ENCODE results near the gene WDFY3. TPM values are rescaled to one million over a fixed set of nuclear protein-coding genes. Genes with fewer than 3 reads are reported as not detected.
A peak's percentile ranks its signal among the peaks of the same experiment; 100 is the strongest.

The WDFY3 gene
- total RNA-seq, 1 experiment from 2014 or later = 42.7 TPM

GRCh38 chr4:84699001-84699671 lies 267.4 kb downstream of the WDFY3 start:
- H3K27me3 Mint-ChIP-seq (ENCODE audit: insufficient read depth, unreplicated experiment) = no peaks in the 10 kb centered on the region
- no peaks in the 10 kb centered on the region for H3K27me3 ChIP-seq (replicated peaks; ENCODE audit: control insufficient read depth, insufficient read depth, low read length)
- peaks cover 7% of the 10 kb centered on the region for H3K4me1 Mint-ChIP-seq (ENCODE audit: low read depth, unreplicated experiment)
- TF ChIP-seq, protein P1, sequence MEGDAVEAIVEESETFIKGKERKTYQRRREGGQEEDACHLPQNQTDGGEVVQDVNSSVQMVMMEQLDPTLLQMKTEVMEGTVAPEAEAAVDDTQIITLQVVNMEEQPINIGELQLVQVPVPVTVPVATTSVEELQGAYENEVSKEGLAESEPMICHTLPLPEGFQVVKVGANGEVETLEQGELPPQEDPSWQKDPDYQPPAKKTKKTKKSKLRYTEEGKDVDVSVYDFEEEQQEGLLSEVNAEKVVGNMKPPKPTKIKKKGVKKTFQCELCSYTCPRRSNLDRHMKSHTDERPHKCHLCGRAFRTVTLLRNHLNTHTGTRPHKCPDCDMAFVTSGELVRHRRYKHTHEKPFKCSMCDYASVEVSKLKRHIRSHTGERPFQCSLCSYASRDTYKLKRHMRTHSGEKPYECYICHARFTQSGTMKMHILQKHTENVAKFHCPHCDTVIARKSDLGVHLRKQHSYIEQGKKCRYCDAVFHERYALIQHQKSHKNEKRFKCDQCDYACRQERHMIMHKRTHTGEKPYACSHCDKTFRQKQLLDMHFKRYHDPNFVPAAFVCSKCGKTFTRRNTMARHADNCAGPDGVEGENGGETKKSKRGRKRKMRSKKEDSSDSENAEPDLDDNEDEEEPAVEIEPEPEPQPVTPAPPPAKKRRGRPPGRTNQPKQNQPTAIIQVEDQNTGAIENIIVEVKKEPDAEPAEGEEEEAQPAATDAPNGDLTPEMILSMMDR (IDR thresholded peaks at IDR 0.05; ENCODE audit: insufficient read depth in 1 of 2, low read depth in 1 of 2, low read length in 1 of 2, severe bottlenecking in 1 of 2, unreplicated experiment in 1 of 2) = no peak
- H3K36me3 Mint-ChIP-seq (ENCODE audit: insufficient read depth, unreplicated experiment) = peaks cover 12% of the 10 kb centered on the region
- DNase-seq = peak in 1 of 2 experiments; percentile 27
- H3K9me3 ChIP-seq = no peaks in the 10 kb centered on the region
- intact Hi-C loops (cut with micrococcal nuclease; ENCODE audit: unreplicated experiment) = loop anchor here (5.0 kb wide), 1 partner anchor 117 kb away; the partner anchor contains the start of gene CDS1
- POLR2A ChIA-PET = interaction anchor here (0.6 kb wide), 1 partner anchor 108 kb away, joined by 3 read pairs; no protein-coding TSS in a partner anchor
- no peak overlapping the region for H3K4me3 ChIP-seq (ENCODE audit: low read depth, low read length)
- peaks cover 9% of the 10 kb centered on the region for H3K4me1 ChIP-seq
- no peak overlapping the region for H3K27ac Mint-ChIP-seq (ENCODE audit: unreplicated experiment)
- H3K36me3 ChIP-seq (ENCODE audit: control insufficient read depth, insufficient read depth, low read length) = peaks cover 3% of the 10 kb centered on the region; the same call in 1 of the 2 replicates
- no TSS peak for BruUV-seq (replicated peaks)
- no peak overlapping the region for H3K4me3 Mint-ChIP-seq (ENCODE audit: unreplicated experiment)
- H3K9me3 Mint-ChIP-seq (ENCODE audit: unreplicated experiment) = no peaks in the 10 kb centered on the region
- CTCF ChIA-PET = interaction anchor here (0.7 to 1.4 kb wide), 2 partner anchors 106 to 121 kb away, joined by 4 to 5 read pairs; no protein-coding TSS in a partner anchor

DNA sequence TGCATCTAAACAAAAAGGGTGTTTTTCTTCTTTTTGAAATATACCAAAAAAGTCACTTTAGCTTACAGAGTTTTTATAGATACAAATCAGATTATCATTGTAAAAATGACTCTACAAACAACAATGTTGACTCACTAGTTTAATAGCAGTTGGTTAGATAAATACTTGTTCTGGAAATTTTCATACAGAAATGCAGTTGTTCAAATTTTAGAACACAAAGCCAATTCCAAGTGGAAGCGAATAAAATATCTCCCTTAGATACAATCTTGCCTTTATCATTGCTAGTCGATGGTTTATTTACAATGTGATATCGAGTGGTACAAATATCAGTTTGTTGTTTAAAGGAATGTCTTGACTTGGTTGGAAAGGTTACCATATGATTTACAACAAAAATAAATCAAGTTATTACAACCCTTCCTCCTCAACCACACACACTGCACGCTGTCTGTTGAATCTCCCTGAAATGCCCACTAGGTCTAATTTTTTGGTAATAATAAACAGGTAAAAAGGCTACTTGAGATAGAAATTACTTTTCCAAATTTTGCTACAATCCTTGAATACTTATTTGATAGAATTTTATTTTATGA lies 268.8 kb downstream of the WDFY3 start:
- peaks cover 6% of the 10 kb centered on the region for H3K36me3 Mint-ChIP-seq (ENCODE audit: insufficient read depth, unreplicated experiment)
- H3K27me3 ChIP-seq (replicated peaks; ENCODE audit: control insufficient read depth, insufficient read depth, low read length) = no peaks in the 10 kb centered on the region
- H3K4me3 ChIP-seq (ENCODE audit: low read depth, low read length) = no peak overlapping the region
- H3K9me3 Mint-ChIP-seq (ENCODE audit: unreplicated experiment) = no peaks in the 10 kb centered on the region
- no peaks in the 10 kb centered on the region for H3K9me3 ChIP-seq
- no peak overlapping the region for H3K4me3 Mint-ChIP-seq (ENCODE audit: unreplicated experiment)
- ChIA-PET CTCF (no interaction called here), POLR2A (no interaction called here)
- no peak for DNase-seq
- peaks cover 1% of the 10 kb centered on the region; the same call in 1 of the 2 replicates for H3K36me3 ChIP-seq (ENCODE audit: control insufficient read depth, insufficient read depth, low read length)
- H3K27ac Mint-ChIP-seq (ENCODE audit: unreplicated experiment) = no peak overlapping the region
- H3K4me1 Mint-ChIP-seq (ENCODE audit: low read depth, unreplicated experiment) = peaks cover 7% of the 10 kb centered on the region
- TF ChIP-seq, protein P1 (IDR thresholded peaks at IDR 0.05; ENCODE audit: insufficient read depth in 1 of 2, low read depth in 1 of 2, low read length in 1 of 2, severe bottlenecking in 1 of 2, unreplicated experiment in 1 of 2) = no peak
- H3K4me1 ChIP-seq = peaks cover 9% of the 10 kb centered on the region
- H3K27me3 Mint-ChIP-seq (ENCODE audit: insufficient read depth, unreplicated experiment) = no peaks in the 10 kb centered on the region
- intact Hi-C loops (cut with micrococcal nuclease; ENCODE audit: unreplicated experiment) = loop anchor here (5.0 kb wide), 1 partner anchor 115 kb away; the partner anchor contains the start of gene CDS1
- no TSS peak for BruUV-seq (replicated peaks)

- no peaks in the 10 kb centered on the region for H3K27me3 Mint-ChIP-seq (ENCODE audit: insufficient read depth, unreplicated experiment)
- no peaks in the 10 kb centered on the region for H3K9me3 Mint-ChIP-seq (ENCODE audit: unreplicated experiment)
- BruUV-seq (replicated peaks) = no TSS peak
- Histone ChIP-seq H3K27me3 (replicated peaks; ENCODE audit: control insufficient read depth, insufficient read depth, low read length) (no peaks in the 10 kb centered on the region), H3K36me3 (ENCODE audit: control insufficient read depth, insufficient read depth, low read length) (peaks cover 1% of the 10 kb centered on the region; the same call in 1 of the 2 replicates), H3K9me3 (no peaks in the 10 kb centered on the region), H3K4me1 (peaks cover 9% of the 10 kb centered on the region), H3K4me3 (ENCODE audit: low read depth, low read length) (no peak overlapping the region)
- ChIA-PET POLR2A (no interaction called here), CTCF (no interaction called here)
- no peak overlapping the region for H3K4me3 Mint-ChIP-seq (ENCODE audit: unreplicated experiment)
- peaks cover 7% of the 10 kb centered on the region for H3K4me1 Mint-ChIP-seq (ENCODE audit: low read depth, unreplicated experiment)
- peaks cover 6% of the 10 kb centered on the region for H3K36me3 Mint-ChIP-seq (ENCODE audit: insufficient read depth, unreplicated experiment)
- DNase-seq = no peak
- TF ChIP-seq, protein P1 (IDR thresholded peaks at IDR 0.05; ENCODE audit: insufficient read depth in 1 of 2, low read depth in 1 of 2, low read length in 1 of 2, severe bottlenecking in 1 of 2, unreplicated experiment in 1 of 2) = no peak
- intact Hi-C loops (cut with micrococcal nuclease; ENCODE audit: unreplicated experiment) = loop anchor here (5.0 kb wide), 1 partner anchor 115 kb away; the partner anchor contains the start of gene CDS1
- H3K27ac Mint-ChIP-seq (ENCODE audit: unreplicated experiment) = no peak overlapping the region
Observed at GRCh38 chr4:84697159-84697558, 269.3 kb downstream of the WDFY3 start.
